Astrocyte of the spinal cord (primary cell): Measurements from ENCODE around the gene ELFN1.

ENCODE experiments used
- DNase-seq: peaks from one replicate; pipeline ENCODE4 v3.0.0; 2011; ENCODE audit warnings: low read depth, low spot score
- H3K4me3 ChIP-seq: 2 replicates; pipeline ENCODE4 v1.5.1; 2011; ENCODE audit warnings: low read depth, mild to moderate bottlenecking, low read length, moderate library complexity
- CTCF ChIP-seq: IDR thresholded peaks from 2 replicates; pipeline ENCODE4 v1.5.1; 2012; ENCODE audit warnings: low read depth, mild to moderate bottlenecking, low read length, inconsistent platforms
- in situ Hi-C: cut with HindIII; loops from 2 replicates; pipeline ENCODE4 v1.10.0; 2017; ENCODE audit warnings: low sequenced_read_pairs

The ELFN1 gene

GRCh38 chr7:1675673-1676549 lies 5.8 kb downstream of the ELFN1 start:
- in situ Hi-C loops: no loop called here
- no peak for TF ChIP-seq CTCF
- DNase-seq: no peak
- H3K4me3 ChIP-seq: no peak overlapping the region

GRCh38 chr7:1676550-1677078 lies 6.5 kb downstream of the ELFN1 start:
- in situ Hi-C loops: no loop called here
- H3K4me3 ChIP-seq: no peak overlapping the region
- no peak for TF ChIP-seq CTCF
- DNase-seq: no peak

GRCh38 chr7:1677206-1678080 lies 7.4 kb downstream of the ELFN1 start:
- TF ChIP-seq CTCF: no peak
- H3K4me3 ChIP-seq: no peak overlapping the region
- in situ Hi-C loops: no loop called here
- DNase-seq: no peak

GRCh38 chr7:1678081-1678543 lies 8.0 kb downstream of the ELFN1 start:
- in situ Hi-C loops: no loop called here
- no peak for TF ChIP-seq CTCF
- no peak for DNase-seq
- no peak overlapping the region for H3K4me3 ChIP-seq

- no peak for TF ChIP-seq CTCF
- no peak for DNase-seq
These were observed 8.7 kb downstream of the ELFN1 start for GRCh38 chr7:1678571-1679325.

More at GRCh38 chr7:1678571-1679325, 8.7 kb downstream of the ELFN1 start:
- H3K4me3 ChIP-seq: no peak overlapping the region
- in situ Hi-C loops: no loop called here
